IMR-90 (cell line): ENCODE results near the gene FNDC11. TPM values are rescaled to one million over a fixed set of nuclear protein-coding genes. Genes with fewer than 3 reads are reported as not detected.

Source experiments
- ATAC-seq: fragments of 200-7000 bp; cut with Tn5 transposase; 2 replicates; pipeline ENCODE4 v1.9.1; 2020; ENCODE audit warnings: low read depth, mild to moderate bottlenecking, moderate library complexity
- BruUV-seq: library from RNA; stranded (reverse); fragments of 400-500 nt; replicated peaks from 2 replicates; lab custom pipeline; 2021; lab: Mats Ljungman, UMichigan
- CTCF ChIA-PET: fragments of 300-600 bp; formaldehyde crosslinking; extraction: SDS; loops from one replicate; lab custom pipeline; 2021; ENCODE audit warnings: antibody characterized with exemption; lab: Yijun Ruan, JAX
- POLR2A ChIA-PET: fragments of 300-600 bp; sonication (Branson Sonifier 250); formaldehyde crosslinking; loops from one replicate; lab custom pipeline; 2022; ENCODE audit warnings: antibody characterized with exemption; ENCODE audit not compliant: unreplicated experiment; lab: Charles Lee
- DNase-seq: peaks from one replicate; pipeline ENCODE4 v3.0.0; 2013
- H2AFZ ChIP-seq: replicated peaks from 2 replicates; pipeline ENCODE3; 2013; ENCODE audit warnings: low read length, mild to moderate bottlenecking; ENCODE audit not compliant: poor library complexity
- H2AK5ac ChIP-seq: 2 replicates; pipeline ENCODE4 v1.6.1; 2013; ENCODE audit warnings: low read depth, low read length, inconsistent platforms
- H2AK9ac ChIP-seq: replicated peaks from 2 replicates; pipeline ENCODE3; 2013; ENCODE audit warnings: mild to moderate bottlenecking, low read depth, low read length, moderate library complexity; ENCODE audit not compliant: poor library complexity
- H2BK120ac ChIP-seq: 2 replicates; pipeline ENCODE4 v1.6.1; 2013; ENCODE audit warnings: low read depth, low read length, inconsistent platforms
- H2BK15ac ChIP-seq: 3 replicates; pipeline ENCODE4 v1.6.1; 2013; ENCODE audit warnings: low read depth, low read length, inconsistent platforms
- H2BK20ac ChIP-seq: 2 replicates; pipeline ENCODE4 v1.6.1; 2013; ENCODE audit warnings: low read depth, mild to moderate bottlenecking, inconsistent platforms, low read length, moderate library complexity
- H2BK5ac ChIP-seq: 2 replicates; pipeline ENCODE4 v1.6.1; 2013; ENCODE audit warnings: mild to moderate bottlenecking, low read depth, low read length, inconsistent platforms; ENCODE audit not compliant: poor library complexity, severe bottlenecking
- H3K14ac ChIP-seq: replicated peaks from 2 replicates; pipeline ENCODE4 v1.6.1; 2013; ENCODE audit warnings: low read depth, low read length, inconsistent platforms
- H3K18ac ChIP-seq: 2 replicates; pipeline ENCODE4 v1.6.1; 2013; ENCODE audit warnings: low read depth, low read length, control low read depth
- H3K23ac ChIP-seq: 2 replicates; pipeline ENCODE4 v1.6.1; 2013; ENCODE audit warnings: low read depth, low read length, inconsistent platforms
- H3K27ac ChIP-seq: 2 replicates; pipeline ENCODE4 v1.5.1; 2013; ENCODE audit warnings: mild to moderate bottlenecking, control low read depth, low read length; ENCODE audit not compliant: insufficient read depth
- H3K27me3 ChIP-seq: 2 replicates; pipeline ENCODE4 v1.6.1; 2013; ENCODE audit warnings: low read length; ENCODE audit not compliant: control insufficient read depth, insufficient read depth
- H3K36me3 ChIP-seq: 2 replicates; pipeline ENCODE4 v1.6.1; 2013; ENCODE audit warnings: low read length, mixed read lengths; ENCODE audit not compliant: control insufficient read depth, insufficient read depth
- H3K4ac ChIP-seq: 2 replicates; pipeline ENCODE4 v1.6.1; 2013; ENCODE audit warnings: low read depth, low read length, inconsistent platforms
- H3K4me1 ChIP-seq: 2 replicates; pipeline ENCODE4 v1.6.1; 2013; ENCODE audit warnings: low read length, mixed read lengths; ENCODE audit not compliant: control insufficient read depth, insufficient read depth
- H3K4me2 ChIP-seq: 2 replicates; pipeline ENCODE4 v1.6.1; 2013; ENCODE audit warnings: low read depth, mild to moderate bottlenecking, control low read depth, low read length, moderate library complexity
- H3K4me3 ChIP-seq: 2 replicates; pipeline ENCODE4 v1.5.1; 2013; ENCODE audit warnings: low read depth, mild to moderate bottlenecking, control low read depth, low read length, moderate library complexity; ENCODE audit not compliant: insufficient read depth
- H3K56ac ChIP-seq: 2 replicates; pipeline ENCODE4 v1.6.1; 2013; ENCODE audit warnings: low read length, inconsistent platforms; ENCODE audit not compliant: insufficient read depth; ENCODE audit errors: extremely low read depth
- H3K79me1 ChIP-seq, 2 experiments: 2 replicates each; pipeline ENCODE4 v1.6.1; 2013; ENCODE audit warnings: low read length in 2 of 2, inconsistent platforms in 1 of 2, low read depth in 1 of 2
- H3K9ac ChIP-seq: 2 replicates; pipeline ENCODE4 v1.6.1; 2013; ENCODE audit warnings: low read depth, low read length, control low read depth
- H3K9me1 ChIP-seq: 2 replicates; pipeline ENCODE4 v1.6.1; 2013; ENCODE audit warnings: low read length, inconsistent platforms; ENCODE audit not compliant: insufficient read depth
- H3K9me3 ChIP-seq: 2 replicates; pipeline ENCODE4 v1.6.1; 2013; ENCODE audit warnings: low read length; ENCODE audit not compliant: control insufficient read depth, insufficient read depth
- H4K20me1 ChIP-seq: 2 replicates; pipeline ENCODE4 v1.6.1; 2013; ENCODE audit warnings: low read length, inconsistent platforms; ENCODE audit not compliant: insufficient read depth
- H4K5ac ChIP-seq: 2 replicates; pipeline ENCODE4 v1.6.1; 2013; ENCODE audit warnings: mild to moderate bottlenecking, low read depth, low read length, control low read depth
- H4K8ac ChIP-seq, 2 experiments: 2 replicates each; pipeline ENCODE4 v1.6.1; 2013; ENCODE audit warnings: low read depth in 2 of 2, low read length in 2 of 2, control low read depth in 1 of 2, inconsistent platforms in 1 of 2
- H4K91ac ChIP-seq: 2 replicates; pipeline ENCODE4 v1.6.1; 2013; ENCODE audit warnings: low read depth, low read length, inconsistent platforms; ENCODE audit not compliant: insufficient read depth
- BHLHE40 ChIP-seq: fragments of 150-350 bp; IDR thresholded peaks from 2 replicates; pipeline ENCODE4 v1.6.1; 2016; ENCODE audit warnings: mild to moderate bottlenecking, low read depth, low read length
- CHD1 ChIP-seq: IDR thresholded peaks from 2 replicates; pipeline ENCODE4 v1.6.1; 2012; ENCODE audit warnings: low read depth, low read length, improper control_type of control experiment
- MAFK ChIP-seq: IDR thresholded peaks from 2 replicates; pipeline ENCODE4 v1.6.1; 2012; ENCODE audit warnings: low read depth, low read length, improper control_type of control experiment
- MAZ ChIP-seq: IDR thresholded peaks from 2 replicates; pipeline ENCODE4 v1.6.1; 2012; ENCODE audit warnings: low read depth, mild to moderate bottlenecking, low read length, improper control_type of control experiment, moderate library complexity, borderline replicate concordance
- MXI1 ChIP-seq: IDR thresholded peaks from 2 replicates; pipeline ENCODE4 v1.6.1; 2012; ENCODE audit warnings: low read depth, mild to moderate bottlenecking, low read length, moderate library complexity, borderline replicate concordance
- NFE2L2 ChIP-seq: fragments of 150-350 bp; IDR thresholded peaks from 2 replicates; pipeline ENCODE4 v1.6.1; 2016; ENCODE audit warnings: low read depth, mild to moderate bottlenecking, low read length
- POLR2A ChIP-seq: IDR thresholded peaks from 2 replicates; pipeline ENCODE4 v1.6.1; 2012; ENCODE audit warnings: mild to moderate bottlenecking, low read depth, low read length
- RAD21 ChIP-seq: IDR thresholded peaks from 2 replicates; pipeline ENCODE4 v1.6.1; 2012; ENCODE audit warnings: low read length, improper control_type of control experiment
- RCOR1 ChIP-seq: IDR thresholded peaks from 2 replicates; pipeline ENCODE4 v1.6.1; 2012; ENCODE audit warnings: mild to moderate bottlenecking, low read length, improper control_type of control experiment; ENCODE audit not compliant: insufficient replicate concordance
- RFX5 ChIP-seq: IDR thresholded peaks from 2 replicates; pipeline ENCODE4 v1.8.0; 2012; ENCODE audit warnings: low read depth, mild to moderate bottlenecking, low read length, moderate library complexity
- SMC3 ChIP-seq: fragments of 150-350 bp; IDR thresholded peaks from 2 replicates; pipeline ENCODE4 v1.6.1; 2016; ENCODE audit warnings: low read depth, mild to moderate bottlenecking, antibody characterized with exemption, low read length, moderate library complexity
- WGBS, 2 experiments: methylation state at CpG; one replicate each; pipeline versions ENCODE4 v1.1.5 to v1.1.7; 2013; ENCODE audit warnings: missing lambda C conversion rate in 2 of 2; ENCODE audit not compliant: insufficient read length in 1 of 2; ENCODE audit errors: extremely low coverage in 2 of 2; 5-methylcytosine and 5-hydroxymethylcytosine counted together
- dilution Hi-C: fragments of 300-500 bp; cut with HindIII; formaldehyde crosslinking; loops from one replicate; pipeline ENCODE4 v1.14.3; 2018; ENCODE audit warnings: low sequenced_read_pairs; ENCODE audit not compliant: unreplicated experiment
- in situ Hi-C: fragments of 300-500 bp; cut with MboI; formaldehyde crosslinking; loops from 3 replicates; pipeline ENCODE4 v1.14.3; 2019; ENCODE audit warnings: low sequenced_read_pairs, inconsistent platforms, mixed read lengths
- intact Hi-C: fragments of 100-400 bp; cut with micrococcal nuclease; formaldehyde crosslinking; loops from 2 replicates; pipeline ENCODE4 v1.10.0; 2022
- polyA plus RNA-seq, 3 experiments: library from polyadenylated mRNA; depleted of rRNA; stranded (reverse); fragments of >200 nt; gene quantifications; 2 replicates each; pipeline ENCODE4 v1.2.3, GENCODE V29; 2012; ENCODE audit warnings: low replicate concordance in 1 of 3
- total RNA-seq: library from RNA; depleted of rRNA; stranded (reverse); fragments of >200 nt; gene quantifications from 2 replicates; pipeline ENCODE4 v1.2.3, GENCODE V29; 2012
- TF ChIP-seq, protein P1 (sequence below): conservative IDR thresholded peaks from 2 replicates; pipeline ENCODE4 v1.5.1; 2012; ENCODE audit warnings: mild to moderate bottlenecking, low read depth, low read length, improper control_type of control experiment
- TF ChIP-seq, protein P2 (sequence below): fragments of 150-350 bp; IDR thresholded peaks from 2 replicates; pipeline ENCODE4 v1.6.1; 2017; ENCODE audit warnings: mild to moderate bottlenecking, antibody characterized with exemption, low read length, low read depth
- TF ChIP-seq, protein P3 (sequence below): fragments of 150-350 bp; IDR thresholded peaks from 2 replicates; pipeline ENCODE4 v1.6.1; 2016; ENCODE audit warnings: low read depth, mild to moderate bottlenecking, low read length, moderate library complexity, borderline replicate concordance

The FNDC11 gene
- total and polyA plus RNA-seq, 2 of the 4 experiments (the other 2 are of a cell fraction) = 0.36 to 1.0 TPM

DNA sequence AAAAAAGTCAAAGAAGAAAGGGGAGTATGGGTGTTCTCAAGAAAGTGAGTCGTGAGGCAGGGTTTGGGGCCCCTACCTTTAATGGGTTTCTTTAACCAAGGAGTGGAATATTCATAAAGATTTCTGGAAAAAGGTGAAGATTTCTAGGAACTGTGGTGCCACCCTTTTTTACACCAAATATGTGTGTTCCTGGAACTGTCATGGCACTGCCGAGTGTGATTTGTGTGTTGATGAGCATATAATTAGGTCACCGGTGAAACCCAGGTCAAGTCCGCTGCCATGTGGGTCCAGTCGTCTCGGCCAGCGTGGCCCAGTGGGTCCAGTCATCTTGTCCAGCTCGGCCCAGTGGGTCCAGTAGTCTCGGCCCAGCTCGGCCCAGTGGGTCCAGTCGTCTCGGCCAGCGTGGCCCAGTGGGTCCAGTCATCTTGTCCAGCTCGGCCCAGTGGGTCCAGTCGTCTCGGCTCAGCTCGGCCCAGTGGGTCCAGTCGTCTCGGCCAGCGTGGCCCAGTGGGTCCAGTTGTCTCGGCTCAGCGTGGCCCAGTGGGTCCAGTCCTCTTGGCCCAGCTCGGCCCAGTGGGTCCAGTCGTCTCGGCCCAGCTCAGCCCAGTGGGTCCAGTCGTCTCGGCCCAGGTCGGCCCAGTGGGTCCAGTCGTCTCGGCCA, 46.7 kb upstream of the FNDC11 start:
- Histone ChIP-seq H2BK20ac (no peak overlapping the region), H3K18ac (no peak overlapping the region), H3K9ac (no peak overlapping the region), H2BK5ac (no peak overlapping the region), H3K4me1 (0 out of 2 replicates have a peak, but pooled peaks cover 1% of the 10 kb centered on the region), H3K9me3 (peaks cover 29% of the 10 kb centered on the region), H3K36me3 (no peaks in the 10 kb centered on the region), H2AK5ac (no peak overlapping the region), H2BK15ac (no peak overlapping the region), H3K4me3 (no peak overlapping the region), H3K79me1 (no peaks in the 10 kb centered on the region), H4K20me1 (no peaks in the 10 kb centered on the region), H3K4me2 (no peak overlapping the region), H3K56ac (no peak overlapping the region), H2AFZ (no peak overlapping the region), H3K9me1 (no peaks in the 10 kb centered on the region), H2AK9ac (no peak overlapping the region), H4K5ac (no peak overlapping the region), H2BK120ac (no peak overlapping the region), H3K27ac (no peak overlapping the region), H3K23ac (no peak overlapping the region), H4K8ac (no peak overlapping the region), H3K4ac (no peak overlapping the region), H3K27me3 (peaks cover 41% of the 10 kb centered on the region), H3K14ac (no peak overlapping the region), H4K91ac (no peak overlapping the region)
- CTCF ChIA-PET = no interaction called here
- POLR2A ChIA-PET = no interaction called here
- ATAC-seq = no peak
- 87% methylated on average over 20 of the region's 30 CpGs; no CpG with 5 or more reads in 1 of the 2 experiments for WGBS, 2 experiments
- intact Hi-C loops (no loop called here), dilution Hi-C loops (no loop called here), in situ Hi-C loops (no loop called here)
- TF ChIP-seq MAFK = no peak
- TF ChIP-seq, protein P1, sequence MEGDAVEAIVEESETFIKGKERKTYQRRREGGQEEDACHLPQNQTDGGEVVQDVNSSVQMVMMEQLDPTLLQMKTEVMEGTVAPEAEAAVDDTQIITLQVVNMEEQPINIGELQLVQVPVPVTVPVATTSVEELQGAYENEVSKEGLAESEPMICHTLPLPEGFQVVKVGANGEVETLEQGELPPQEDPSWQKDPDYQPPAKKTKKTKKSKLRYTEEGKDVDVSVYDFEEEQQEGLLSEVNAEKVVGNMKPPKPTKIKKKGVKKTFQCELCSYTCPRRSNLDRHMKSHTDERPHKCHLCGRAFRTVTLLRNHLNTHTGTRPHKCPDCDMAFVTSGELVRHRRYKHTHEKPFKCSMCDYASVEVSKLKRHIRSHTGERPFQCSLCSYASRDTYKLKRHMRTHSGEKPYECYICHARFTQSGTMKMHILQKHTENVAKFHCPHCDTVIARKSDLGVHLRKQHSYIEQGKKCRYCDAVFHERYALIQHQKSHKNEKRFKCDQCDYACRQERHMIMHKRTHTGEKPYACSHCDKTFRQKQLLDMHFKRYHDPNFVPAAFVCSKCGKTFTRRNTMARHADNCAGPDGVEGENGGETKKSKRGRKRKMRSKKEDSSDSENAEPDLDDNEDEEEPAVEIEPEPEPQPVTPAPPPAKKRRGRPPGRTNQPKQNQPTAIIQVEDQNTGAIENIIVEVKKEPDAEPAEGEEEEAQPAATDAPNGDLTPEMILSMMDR = no peak
- TF ChIP-seq, protein P2, sequence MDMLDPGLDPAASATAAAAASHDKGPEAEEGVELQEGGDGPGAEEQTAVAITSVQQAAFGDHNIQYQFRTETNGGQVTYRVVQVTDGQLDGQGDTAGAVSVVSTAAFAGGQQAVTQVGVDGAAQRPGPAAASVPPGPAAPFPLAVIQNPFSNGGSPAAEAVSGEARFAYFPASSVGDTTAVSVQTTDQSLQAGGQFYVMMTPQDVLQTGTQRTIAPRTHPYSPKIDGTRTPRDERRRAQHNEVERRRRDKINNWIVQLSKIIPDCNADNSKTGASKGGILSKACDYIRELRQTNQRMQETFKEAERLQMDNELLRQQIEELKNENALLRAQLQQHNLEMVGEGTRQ = no peak
- TF ChIP-seq, protein P3, sequence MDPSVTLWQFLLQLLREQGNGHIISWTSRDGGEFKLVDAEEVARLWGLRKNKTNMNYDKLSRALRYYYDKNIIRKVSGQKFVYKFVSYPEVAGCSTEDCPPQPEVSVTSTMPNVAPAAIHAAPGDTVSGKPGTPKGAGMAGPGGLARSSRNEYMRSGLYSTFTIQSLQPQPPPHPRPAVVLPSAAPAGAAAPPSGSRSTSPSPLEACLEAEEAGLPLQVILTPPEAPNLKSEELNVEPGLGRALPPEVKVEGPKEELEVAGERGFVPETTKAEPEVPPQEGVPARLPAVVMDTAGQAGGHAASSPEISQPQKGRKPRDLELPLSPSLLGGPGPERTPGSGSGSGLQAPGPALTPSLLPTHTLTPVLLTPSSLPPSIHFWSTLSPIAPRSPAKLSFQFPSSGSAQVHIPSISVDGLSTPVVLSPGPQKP = no peak
- TF ChIP-seq NFE2L2 = no peak
- TF ChIP-seq MXI1 = no peak
- TF ChIP-seq BHLHE40 = no peak
- TF ChIP-seq POLR2A = no peak
- no peak for TF ChIP-seq MAZ
- no peak for TF ChIP-seq RAD21
- no peak for TF ChIP-seq SMC3
- no peak for TF ChIP-seq CHD1
- no peak for TF ChIP-seq RCOR1
- no peak for TF ChIP-seq RFX5
- DNase-seq = no peak
- BruUV-seq = no TSS peak
